GM19025 (cell line): ENCODE results near the gene LARP4B.

Source experiments
- ATAC-seq: cut with Tn5 transposase; IDR thresholded peaks from one replicate; pipeline ENCODE4 v1.9.1; 2021; ENCODE audit warnings: mild to moderate bottlenecking, low read depth, moderate library complexity; ENCODE audit not compliant: unreplicated experiment

The LARP4B gene

DNA sequence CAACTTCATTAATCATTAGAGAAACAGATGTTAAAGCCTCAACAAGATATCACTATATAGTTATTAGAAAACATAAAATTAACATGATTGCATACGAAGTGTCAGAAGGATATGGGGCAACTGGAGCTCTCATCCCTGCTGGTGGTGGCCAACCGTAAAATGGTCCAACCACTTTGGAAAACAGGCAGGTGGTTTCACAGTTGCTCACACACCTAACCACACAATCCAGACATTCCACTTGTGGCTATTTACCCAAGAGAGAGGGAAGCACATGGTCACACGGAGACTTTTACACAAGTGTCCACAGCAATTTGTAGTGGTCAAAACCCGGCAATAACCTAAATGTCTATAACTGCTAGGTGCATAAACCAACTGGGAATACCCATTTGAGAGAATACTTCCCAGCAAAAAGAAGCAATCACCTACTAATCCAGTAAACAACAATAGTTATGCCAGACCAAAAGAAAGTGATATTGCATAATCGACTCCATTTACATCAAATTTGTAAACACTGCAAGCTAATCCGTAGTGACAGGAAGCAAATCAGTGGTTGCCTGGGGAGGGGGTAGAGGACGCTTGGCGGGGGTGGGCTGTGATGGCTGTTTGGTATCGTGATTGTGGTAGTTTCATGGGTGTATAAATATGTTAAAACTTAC is 91.8 kb downstream of the LARP4B start:
- no peak for ATAC-seq

GRCh38 chr10:836782-837181 is 94.7 kb downstream of the LARP4B start:
- no peak for ATAC-seq

DNA sequence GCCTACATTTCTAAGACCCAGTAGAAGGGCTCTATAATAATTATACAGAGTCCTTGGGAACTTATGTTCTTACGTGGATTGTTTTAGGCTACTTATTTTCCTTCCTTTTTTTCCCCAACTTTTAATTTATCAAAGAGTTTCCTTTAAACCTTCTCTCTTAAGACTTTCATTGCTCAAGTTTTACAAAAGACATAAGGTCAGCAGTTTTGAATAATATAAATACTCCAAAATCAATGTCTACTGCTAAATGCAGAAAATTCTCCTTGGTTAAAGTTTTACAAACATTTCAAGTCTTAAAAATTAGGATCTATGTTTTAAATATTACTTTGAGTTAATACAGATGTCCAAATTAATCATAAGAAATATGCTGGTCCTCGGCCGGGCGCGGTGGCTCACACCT is 97.0 kb downstream of the LARP4B start:
- no peak for ATAC-seq

DNA sequence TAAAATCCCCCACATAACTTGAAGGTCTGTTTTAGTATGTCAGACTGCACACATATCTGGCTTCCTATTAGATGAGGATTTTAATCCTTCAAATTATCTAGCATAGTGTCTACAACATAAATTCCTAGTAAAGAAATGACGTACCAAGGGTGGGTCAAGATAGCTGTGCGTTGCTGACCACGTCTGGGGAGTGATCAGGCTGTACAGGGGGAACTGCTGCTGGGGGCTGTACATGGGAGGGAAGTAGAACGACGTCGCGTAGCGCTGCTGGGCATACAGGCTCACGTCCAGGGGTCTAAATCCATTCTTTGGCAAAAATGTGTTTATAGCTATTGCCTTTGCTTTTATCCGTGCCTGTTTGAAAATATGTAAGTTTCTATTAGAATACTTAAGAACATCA is 102.3 kb downstream of the LARP4B start:
- ATAC-seq = no peak

DNA sequence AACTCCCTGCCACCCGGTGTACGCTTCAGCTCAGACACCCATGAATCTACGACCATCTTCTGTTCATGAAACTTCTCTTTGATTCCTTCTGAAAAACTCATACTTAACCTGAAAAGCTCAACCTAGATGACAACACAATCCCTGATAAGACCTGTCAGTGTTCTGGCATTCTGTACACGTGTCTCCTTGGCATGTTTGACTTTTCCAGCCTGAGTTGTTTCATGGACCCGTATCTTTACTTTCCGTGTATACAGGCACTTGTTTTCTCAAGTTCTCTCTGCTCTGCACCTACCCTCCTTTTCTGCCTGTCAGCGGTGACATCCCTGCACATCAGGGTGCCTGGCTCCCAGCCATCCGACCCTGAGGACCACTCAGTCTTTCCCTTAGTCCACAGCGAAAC is 103.3 kb downstream of the LARP4B start:
- ATAC-seq = no peak

DNA sequence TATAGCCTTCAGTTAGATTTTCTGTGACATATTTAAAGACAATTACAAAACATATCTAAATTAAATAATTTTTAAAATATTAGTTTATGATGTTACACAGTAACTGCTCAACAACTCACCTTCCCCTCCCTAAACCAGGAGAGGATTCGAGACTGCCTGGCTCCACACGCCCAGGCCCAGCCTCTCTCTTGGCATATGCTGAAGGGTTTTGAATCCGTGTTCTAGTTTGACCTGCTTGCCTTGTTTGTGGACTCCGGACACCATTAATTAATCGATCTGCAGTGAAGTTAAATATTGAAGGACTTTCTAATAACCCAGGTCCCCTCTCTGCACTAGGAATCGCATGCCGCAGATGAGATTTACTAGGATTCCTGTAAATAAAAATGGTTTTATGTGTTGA is 106.6 kb downstream of the LARP4B start:
- ATAC-seq = no peak

DNA sequence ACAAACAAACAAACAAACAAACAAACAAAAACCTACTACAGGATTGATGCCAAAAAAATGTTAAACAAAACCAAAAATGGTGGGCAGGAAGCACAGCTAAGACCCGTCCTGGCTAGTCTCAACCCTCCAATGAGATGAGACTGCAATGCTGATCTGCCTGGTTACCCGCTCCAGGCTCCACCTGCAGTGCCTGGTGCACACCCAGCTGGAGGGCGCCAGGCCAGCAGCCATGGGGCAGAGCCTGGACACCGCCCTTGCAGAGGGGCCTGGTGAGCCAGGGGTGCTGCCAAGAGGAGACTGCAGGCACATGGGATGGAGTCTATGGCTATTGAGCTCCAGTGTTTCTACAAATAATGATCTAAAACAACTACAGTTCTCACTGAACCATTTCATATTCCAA is 107.0 kb downstream of the LARP4B start:
- ATAC-seq = no peak

DNA sequence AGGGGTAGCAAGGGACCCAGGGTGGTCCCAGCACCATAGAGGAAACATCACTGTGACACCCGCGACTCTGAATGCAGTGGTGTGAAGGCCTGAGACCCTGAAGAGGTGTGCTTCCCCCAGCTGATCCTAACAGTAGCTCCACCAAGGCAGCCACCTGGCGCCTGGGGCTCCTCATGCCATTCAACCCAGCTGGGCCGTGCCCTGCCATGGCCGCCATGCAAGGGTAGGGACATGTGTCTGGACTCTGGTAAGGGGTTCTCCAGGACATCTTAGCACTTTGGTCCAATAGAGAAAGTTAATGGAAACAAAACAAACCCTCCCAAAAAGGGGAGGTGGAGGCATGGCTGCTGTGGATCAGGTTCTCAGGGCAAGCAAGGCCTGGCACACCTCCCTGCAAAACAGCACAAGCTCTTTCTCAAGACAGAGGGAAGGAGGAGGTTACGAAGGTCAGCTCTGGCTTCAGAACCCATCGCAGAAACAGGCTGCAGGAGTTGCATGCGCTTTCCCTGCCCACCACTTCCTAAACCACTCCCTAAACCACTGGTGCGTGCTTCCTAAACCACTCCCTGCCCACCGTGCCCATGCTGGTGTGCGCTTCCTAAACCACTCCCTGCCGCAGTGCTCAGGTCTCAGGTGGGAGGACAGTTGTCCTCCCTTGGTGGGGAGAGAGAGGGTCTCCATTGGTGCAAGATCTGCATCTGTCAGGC is 108.7 kb downstream of the LARP4B start:
- ATAC-seq = no peak

- no peak for ATAC-seq
These were observed 109.3 kb downstream of the LARP4B start for GRCh38 chr10:822197-822596.

DNA sequence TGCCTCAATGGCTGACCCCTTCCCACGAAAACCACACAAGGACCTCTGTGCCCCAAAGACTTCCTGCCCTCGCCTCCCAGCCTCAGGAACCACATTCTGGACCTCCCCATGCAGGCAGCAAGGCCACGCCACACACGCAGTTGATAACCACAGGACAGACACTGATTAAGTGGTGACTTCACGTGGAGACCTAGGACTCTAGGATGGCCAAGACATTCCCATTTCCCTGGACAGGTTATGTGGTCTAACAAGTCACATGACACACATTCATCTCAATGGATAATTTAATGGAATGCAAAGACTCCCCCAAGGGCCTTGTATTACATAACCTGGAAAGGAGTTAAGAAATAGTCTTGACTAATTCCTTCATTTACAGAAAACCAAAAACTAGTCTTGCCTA is 110.2 kb downstream of the LARP4B start:
- no peak for ATAC-seq

- no peak for ATAC-seq
These were observed 111.7 kb downstream of the LARP4B start for GRCh38 chr10:819816-820215.

DNA sequence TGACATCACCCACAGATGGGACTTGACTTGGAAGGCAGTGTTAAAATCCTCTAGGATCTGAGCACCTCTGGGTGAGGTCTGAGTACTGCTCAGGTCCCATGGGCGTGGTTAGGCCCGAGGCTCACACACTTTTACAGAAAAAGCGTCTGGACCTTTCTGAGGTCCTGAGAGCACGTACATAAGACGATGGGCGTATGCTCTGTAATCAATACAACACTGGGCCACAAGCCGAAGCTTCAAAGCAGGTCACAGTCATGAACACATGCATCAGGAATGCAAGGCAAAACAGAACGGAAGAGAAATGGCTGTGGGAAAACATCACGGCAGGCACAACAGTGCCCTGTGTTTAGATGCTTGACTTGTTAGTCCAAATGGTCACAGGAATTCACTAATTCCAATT is 112.2 kb downstream of the LARP4B start:
- no peak for ATAC-seq

DNA sequence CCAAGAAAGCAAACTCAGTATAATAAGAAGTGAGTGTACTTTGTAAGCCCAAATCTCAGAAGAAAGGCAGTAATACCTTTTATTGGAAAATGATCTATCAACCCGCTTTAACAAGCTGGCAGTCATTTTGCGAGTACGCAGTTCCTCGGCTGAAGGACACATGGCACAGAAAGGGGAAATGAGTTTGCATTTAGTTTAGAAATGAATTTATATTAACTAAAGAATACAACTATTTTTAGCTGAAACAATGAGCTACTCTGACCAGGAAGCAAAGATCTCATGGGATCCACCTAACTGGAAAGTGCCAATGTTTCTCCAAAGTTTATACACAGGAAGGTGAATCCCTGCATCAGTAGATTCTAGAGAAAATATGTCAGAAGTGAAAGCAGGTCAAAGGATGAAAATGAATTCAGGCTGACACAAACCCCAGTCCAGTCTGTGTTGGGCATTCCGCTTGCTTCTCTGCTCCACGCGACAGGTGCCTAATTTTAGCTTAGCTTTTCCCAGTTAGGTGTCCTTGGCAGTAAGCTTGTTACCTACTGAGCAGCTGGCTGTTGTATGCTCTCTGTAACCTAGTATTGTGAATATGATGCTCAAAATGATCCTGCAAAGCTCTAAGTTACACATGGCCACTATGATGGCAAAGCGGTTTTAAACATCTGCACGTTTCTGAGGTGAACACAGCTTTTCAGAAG is 112.8 kb downstream of the LARP4B start:
- ATAC-seq = no peak

GRCh38 chr10:818010-818409 is 113.5 kb downstream of the LARP4B start:
- no peak for ATAC-seq

- no peak for ATAC-seq
These were observed 114.1 kb downstream of the LARP4B start for GRCh38 chr10:817371-817770.

DNA sequence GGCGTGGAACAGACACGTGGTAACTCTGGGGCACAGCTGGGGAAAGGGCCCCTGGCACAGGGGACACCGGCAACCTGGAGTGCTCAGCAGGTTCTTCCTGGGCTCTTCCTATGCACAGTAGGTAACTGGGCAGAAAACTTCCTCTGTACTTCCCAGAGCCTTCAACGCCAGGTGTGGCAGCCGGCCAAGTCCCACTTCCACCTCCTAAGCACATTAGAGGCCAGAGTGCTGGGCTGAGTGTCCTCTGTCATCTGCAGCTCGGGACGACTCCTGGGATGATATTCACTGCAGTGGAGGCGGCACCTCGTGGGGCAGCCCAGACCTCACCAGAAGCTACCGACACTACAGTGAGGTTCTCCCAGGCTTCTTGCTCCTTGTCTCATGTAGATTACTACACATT is 114.5 kb downstream of the LARP4B start:
- ATAC-seq = no peak

GRCh38 chr10:816091-816477 is 115.4 kb downstream of the LARP4B start:
- ATAC-seq = no peak

DNA sequence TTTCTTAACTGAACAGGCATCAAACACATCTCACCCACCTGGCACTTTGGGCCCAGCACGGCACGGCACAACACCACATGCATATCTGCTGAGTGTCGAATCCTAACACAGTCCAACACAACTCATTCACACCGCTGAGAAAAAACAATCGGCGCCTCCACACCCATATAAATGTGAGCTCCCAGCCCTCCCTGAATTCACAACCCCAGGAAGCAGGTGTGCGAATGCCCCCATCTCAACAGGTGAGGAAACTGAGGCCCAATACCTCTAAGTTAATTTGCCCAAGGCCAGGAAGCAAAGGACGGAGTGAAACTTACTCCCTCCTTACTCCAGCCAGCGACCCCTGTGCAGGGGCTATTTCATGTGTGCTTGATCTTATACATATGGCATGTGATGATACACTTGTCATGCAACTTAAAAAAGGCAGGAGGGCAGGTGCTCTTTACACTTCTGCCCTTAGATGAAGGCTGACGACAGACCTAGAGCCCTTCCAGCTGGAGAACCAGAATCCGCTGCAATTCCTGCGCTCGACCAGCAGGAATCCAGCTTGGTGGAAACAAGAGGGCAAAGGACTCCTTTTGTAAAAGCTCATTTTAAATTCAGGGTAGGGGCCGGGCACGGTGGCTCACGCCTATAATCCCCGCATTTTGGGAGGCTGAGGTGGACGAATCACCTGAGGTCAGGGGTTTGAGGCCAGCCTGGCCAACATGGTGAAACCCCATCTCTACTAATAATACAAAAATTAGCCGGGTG is 116.0 kb downstream of the LARP4B start:
- ATAC-seq = no peak

DNA sequence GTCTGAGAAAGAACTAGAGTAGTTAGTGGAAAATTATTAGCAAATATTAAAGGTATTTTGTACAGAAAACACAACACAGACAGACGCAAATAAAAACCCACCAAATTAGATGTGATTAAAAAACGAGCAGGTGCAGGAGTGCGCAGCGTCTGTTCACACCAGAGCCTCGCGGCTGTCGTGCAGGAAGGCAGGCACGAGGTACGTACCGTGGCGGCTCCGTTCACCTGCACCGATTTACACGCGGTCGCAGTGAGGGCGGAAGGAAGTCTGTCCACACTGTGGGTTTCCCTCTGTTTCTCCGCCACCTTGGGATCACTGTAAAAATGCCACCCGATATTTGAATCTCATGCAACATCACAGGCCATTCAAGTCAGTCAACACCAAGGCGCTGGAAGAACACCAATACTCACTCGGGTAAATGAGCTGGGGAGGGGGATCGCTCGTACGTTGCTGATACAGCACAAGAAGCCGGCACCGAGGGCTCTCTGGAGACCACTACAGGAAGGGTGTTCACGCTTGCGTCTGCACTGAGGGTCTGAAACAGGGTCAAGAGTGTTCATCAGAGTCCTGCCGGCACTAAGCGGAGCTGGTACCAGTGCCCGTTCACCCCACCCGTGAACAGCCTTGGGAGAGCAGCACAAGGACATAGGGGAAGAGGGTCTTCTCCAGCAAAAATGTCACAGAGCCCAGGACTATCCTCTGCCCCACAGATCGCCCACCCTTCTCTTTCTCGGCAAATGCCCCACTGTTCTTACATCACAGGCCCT is 116.8 kb downstream of the LARP4B start:
- ATAC-seq = no peak

DNA sequence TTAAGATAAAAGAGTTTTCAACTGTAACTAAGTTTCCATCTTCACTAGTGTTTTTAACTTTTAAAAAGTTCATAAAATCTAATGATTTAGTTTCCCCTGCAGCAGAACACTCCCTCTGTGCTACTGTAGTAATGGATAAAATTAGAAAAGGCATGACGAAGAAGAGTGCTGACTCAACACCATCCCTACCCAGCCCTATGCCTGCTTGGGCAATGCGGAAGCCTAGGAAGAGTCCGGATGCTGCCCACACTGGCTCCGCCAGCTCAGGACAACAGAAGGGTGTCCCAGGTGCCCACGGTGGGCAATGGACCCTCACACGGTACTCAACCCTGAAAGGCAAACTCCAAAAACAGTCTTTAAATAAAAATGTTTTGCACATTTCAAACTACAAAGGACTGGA is 118.2 kb downstream of the LARP4B start:
- ATAC-seq = no peak
